ENCODE data around the gene RHOBTB3. TPM values are rescaled to one million over a fixed set of nuclear protein-coding genes. Genes with fewer than 3 reads are reported as not detected.
A peak's percentile ranks its signal among the peaks of the same experiment; 100 is the strongest.

Gene RHOBTB3
- total RNA-seq, 1 donor from 2014 or later, result 66.9 TPM

- Mint-ChIP-seq H3K27ac (ENCODE audit: unreplicated experiment) (peak within 1 kb of the TSS; percentile 44), H3K27me3 (ENCODE audit: low read depth) (no peaks in the 10 kb centered on the region), H3K4me3 (peak within 1 kb of the TSS; percentile 95), H3K9me3 (no peaks in the 10 kb centered on the region), H3K36me3 (ENCODE audit: low read depth) (no peaks in the 10 kb centered on the region), H3K4me1 (peaks cover 40% of the 10 kb centered on the region)
- peak; percentile 38 for DNase-seq (ENCODE audit: low read depth, low spot score)
- TF ChIP-seq CTCF (conservative IDR thresholded peaks at IDR 0.05), result no peak
Observed at GRCh38 chr5:95822542-95823181, 91.5 kb downstream of the RHOBTB3 start, which contains the start of gene GLRX. TSS of gene GLRX (minus strand) at chr5:95822726. CDS start at chr5:95822662, 64 bp downstream.

- no peak for DNase-seq (ENCODE audit: low read depth, low spot score)
- H3K27me3 Mint-ChIP-seq (ENCODE audit: low read depth), result no peaks in the 10 kb centered on the region
- H3K4me3 Mint-ChIP-seq, result peak overlapping the region; percentile 95
- no peaks in the 10 kb centered on the region for H3K9me3 Mint-ChIP-seq
- no peak for TF ChIP-seq CTCF (conservative IDR thresholded peaks at IDR 0.05)
- peaks cover 40% of the 10 kb centered on the region for H3K4me1 Mint-ChIP-seq
- H3K27ac Mint-ChIP-seq (ENCODE audit: unreplicated experiment), result no peak overlapping the region
- H3K36me3 Mint-ChIP-seq (ENCODE audit: low read depth), result no peaks in the 10 kb centered on the region
Observed at GRCh38 chr5:95823218-95823737, 92.1 kb downstream of the RHOBTB3 start.

DNA sequence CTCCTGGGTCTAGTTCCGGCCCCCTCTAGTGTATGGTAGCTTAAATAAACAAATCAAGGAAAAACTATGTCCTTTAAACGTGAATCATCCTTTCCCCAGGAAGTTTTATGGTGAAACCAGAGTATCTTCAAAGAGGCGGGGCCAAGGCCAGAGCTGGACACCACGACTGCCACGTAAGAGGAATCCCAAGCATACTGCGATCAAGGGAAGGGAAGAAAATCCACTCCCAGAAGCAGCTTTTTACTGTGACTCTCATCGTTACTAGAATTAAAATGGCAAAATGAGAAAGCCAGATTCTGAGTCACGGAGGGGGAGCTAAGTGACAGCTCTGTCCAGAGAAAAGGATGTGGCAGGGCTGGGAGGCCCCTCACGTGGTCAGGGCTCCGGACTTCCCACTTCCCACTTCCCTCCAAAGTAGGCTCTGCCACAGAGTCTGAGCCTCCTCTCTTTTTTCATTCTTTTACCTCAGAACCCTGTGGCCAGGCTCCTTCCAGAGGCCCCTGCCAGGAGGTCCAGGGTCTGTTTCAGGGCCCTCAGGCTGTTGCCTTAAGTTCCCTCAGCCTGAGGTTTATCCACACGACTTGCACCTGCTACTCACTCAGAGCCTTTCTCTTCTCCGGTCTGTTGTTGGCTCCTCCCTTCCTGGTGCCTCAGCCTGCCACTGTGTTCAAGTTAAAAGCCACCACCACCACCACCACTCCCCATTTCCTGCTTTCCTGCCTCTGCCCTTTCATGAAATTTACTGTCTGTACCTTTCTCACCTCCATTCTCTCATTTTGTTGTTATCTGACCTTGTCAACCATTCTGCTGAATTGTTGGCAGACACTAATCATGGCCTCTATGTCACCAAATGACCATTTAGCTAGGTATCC, 92.8 kb downstream of the RHOBTB3 start:
- Mint-ChIP-seq H3K4me3 (peak overlapping the region; percentile 77), H3K9me3 (no peaks in the 10 kb centered on the region), H3K4me1 (peaks cover 34% of the 10 kb centered on the region), H3K27ac (ENCODE audit: unreplicated experiment) (no peak overlapping the region), H3K27me3 (ENCODE audit: low read depth) (no peaks in the 10 kb centered on the region), H3K36me3 (ENCODE audit: low read depth) (no peaks in the 10 kb centered on the region)
- no peak for DNase-seq (ENCODE audit: low read depth, low spot score)
- no peak for TF ChIP-seq CTCF (conservative IDR thresholded peaks at IDR 0.05)

GRCh38 chr5:95824747-95825146, 93.6 kb downstream of the RHOBTB3 start:
- Mint-ChIP-seq H3K36me3 (ENCODE audit: low read depth) (no peaks in the 10 kb centered on the region), H3K27me3 (ENCODE audit: low read depth) (no peaks in the 10 kb centered on the region), H3K27ac (ENCODE audit: unreplicated experiment) (no peak overlapping the region), H3K4me3 (no peak overlapping the region), H3K9me3 (no peaks in the 10 kb centered on the region), H3K4me1 (peaks cover 33% of the 10 kb centered on the region)
- TF ChIP-seq CTCF (conservative IDR thresholded peaks at IDR 0.05), result no peak
- DNase-seq (ENCODE audit: low read depth, low spot score), result no peak

DNA sequence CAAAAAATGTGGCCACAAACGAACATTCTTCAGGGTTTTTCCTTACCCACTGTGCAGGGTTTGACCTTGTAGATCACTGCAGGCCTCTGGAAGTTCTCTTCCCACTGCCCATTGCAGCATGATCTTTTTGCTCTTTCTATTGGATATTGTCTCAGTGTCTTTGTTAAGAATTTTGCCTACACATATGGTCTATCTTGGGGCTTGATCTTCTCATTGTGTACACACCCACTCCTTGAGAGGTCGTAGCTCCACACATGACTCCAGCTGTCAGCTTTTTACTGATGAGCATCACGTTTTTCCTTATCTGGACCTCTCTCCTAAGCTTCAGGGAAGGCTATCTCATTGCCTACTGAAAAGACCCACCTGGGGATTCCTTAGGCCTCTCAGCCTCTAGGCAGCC, 94.4 kb downstream of the RHOBTB3 start:
- H3K27me3 Mint-ChIP-seq (ENCODE audit: low read depth), result no peaks in the 10 kb centered on the region
- H3K36me3 Mint-ChIP-seq (ENCODE audit: low read depth), result no peaks in the 10 kb centered on the region
- H3K9me3 Mint-ChIP-seq, result no peaks in the 10 kb centered on the region
- peaks cover 33% of the 10 kb centered on the region for H3K4me1 Mint-ChIP-seq
- TF ChIP-seq CTCF (conservative IDR thresholded peaks at IDR 0.05), result no peak
- no peak overlapping the region for H3K27ac Mint-ChIP-seq (ENCODE audit: unreplicated experiment)
- no peak for DNase-seq (ENCODE audit: low read depth, low spot score)
- peak overlapping the region; percentile 36 for H3K4me3 Mint-ChIP-seq

All from neural crest cell (in vitro differentiated cells).